HepG2 (cell line): ENCODE data around the gene VAMP2. TPM values are rescaled to one million over a fixed set of nuclear protein-coding genes. Genes with fewer than 3 reads are reported as not detected.
A peak's percentile ranks its signal among the peaks of the same experiment; 100 is the strongest.

ENCODE experiments used
- BORCS8-MEF2B ChIP-seq: sonication (generic); formaldehyde crosslinking; IDR thresholded peaks from 2 replicates; pipeline ENCODE4 v1.8.0; 2022; ENCODE audit warnings: mild to moderate bottlenecking, missing genetic modification reagents
- DMAP1 ChIP-seq: IDR thresholded peaks from 2 replicates; pipeline ENCODE4 v1.6.1; 2016
- HDAC2 ChIP-seq: sonication (generic); formaldehyde crosslinking; IDR thresholded peaks from 2 replicates; pipeline ENCODE4 v1.4.0; 2020; ENCODE audit warnings: missing genetic modification reagents
- IRF9 ChIP-seq: sonication (generic); formaldehyde crosslinking; IDR thresholded peaks from 2 replicates; pipeline ENCODE4 v1.8.0; 2022; ENCODE audit warnings: missing genetic modification reagents, mild to moderate bottlenecking, borderline replicate concordance
- MBD4 ChIP-seq: IDR thresholded peaks from 2 replicates; pipeline ENCODE4 v1.6.1; 2012; ENCODE audit warnings: low read length, inconsistent platforms, borderline replicate concordance
- NONO ChIP-seq, 2 experiments: fragments of 450-650 bp in 1 of 2; sonication (generic) in 1 of 2; formaldehyde crosslinking in 1 of 2; IDR thresholded peaks in 1 of 2; conservative IDR thresholded peaks in 1 of 2; 2 replicates each; pipeline versions ENCODE4 v1.6.1 to v1.8.0; 2017 to 2022; ENCODE audit warnings: mild to moderate bottlenecking in 1 of 2, missing genetic modification reagents in 1 of 2, moderate library complexity in 1 of 2
- NR2F6 ChIP-seq, 2 experiments: IDR thresholded peaks; 2 replicates each; pipeline ENCODE4 v1.6.1; 2016; ENCODE audit warnings: antibody characterized with exemption in 1 of 2, mild to moderate bottlenecking in 1 of 2
- SMAD3 ChIP-seq: sonication (generic); formaldehyde crosslinking; IDR thresholded peaks from 2 replicates; pipeline ENCODE4 v1.4.0; 2020; ENCODE audit warnings: missing genetic modification reagents
- TBX3 ChIP-seq: fragments of 450-650 bp; IDR thresholded peaks from 2 replicates; pipeline ENCODE4 v1.6.1; 2017; ENCODE audit warnings: antibody characterized with exemption, mild to moderate bottlenecking, inconsistent platforms, borderline replicate concordance
- ZBTB25 ChIP-seq: IDR thresholded peaks from 2 replicates; pipeline ENCODE4 v1.6.1; 2018; ENCODE audit warnings: missing genetic modification reagents
- ZC3H13 ChIP-seq: sonication (generic); formaldehyde crosslinking; IDR thresholded peaks from 2 replicates; pipeline ENCODE4 v1.8.1; 2023; ENCODE audit warnings: mild to moderate bottlenecking, missing genetic modification reagents, moderate library complexity
- ZMYM3 ChIP-seq: sonication (generic); formaldehyde crosslinking; IDR thresholded peaks from 2 replicates; pipeline ENCODE4 v1.5.1; 2020; ENCODE audit warnings: mild to moderate bottlenecking, missing genetic modification reagents
- ZNF124 ChIP-seq: sonication (generic); formaldehyde crosslinking; IDR thresholded peaks from 2 replicates; pipeline ENCODE4 v1.4.0; 2020; ENCODE audit warnings: missing genetic modification reagents
- ZNF180 ChIP-seq: sonication (generic); formaldehyde crosslinking; IDR thresholded peaks from 2 replicates; pipeline ENCODE4 v1.4.0; 2020; ENCODE audit warnings: low read depth, missing genetic modification reagents, borderline replicate concordance
- ZNF253 ChIP-seq: sonication (generic); formaldehyde crosslinking; IDR thresholded peaks from 2 replicates; pipeline ENCODE4 v1.8.0; 2022; ENCODE audit warnings: mild to moderate bottlenecking, missing genetic modification reagents, borderline replicate concordance
- ZNF335 ChIP-seq: sonication (generic); formaldehyde crosslinking; IDR thresholded peaks from 2 replicates; pipeline ENCODE4 v1.4.0; 2020; ENCODE audit warnings: missing genetic modification reagents
- ZNF564 ChIP-seq: sonication (generic); formaldehyde crosslinking; IDR thresholded peaks from 2 replicates; pipeline ENCODE4 v1.8.1; 2023; ENCODE audit warnings: mild to moderate bottlenecking, missing genetic modification reagents
- ZNF781 ChIP-seq: sonication (generic); formaldehyde crosslinking; IDR thresholded peaks from 2 replicates; pipeline ENCODE4 v1.5.1; 2020; ENCODE audit warnings: borderline replicate concordance, mild to moderate bottlenecking, missing genetic modification reagents; ENCODE audit errors: not compliant biosample characterization
- polyA plus RNA-seq, 8 experiments: library from polyadenylated mRNA; depleted of rRNA in 3 of 8; stranded (reverse) in 7 of 8; unstranded in 1 of 8; fragments of >200 nt; fragmentation: Illumina TruSeq in 4 of 8; extraction: Trizol in 4 of 8; gene quantifications; 2 replicates each; pipeline versions ENCODE4 v1.2.1 to v1.2.3, GENCODE V29; 2011 to 2016; ENCODE audit warnings: low read depth in 4 of 8, missing spikeins in 1 of 8, mixed read lengths in 1 of 8; ENCODE audit not compliant: insufficient read depth in 1 of 8
- total RNA-seq, 5 experiments: library from RNA; depleted of rRNA; stranded (reverse); fragments of >200 nt; fragmentation: Illumina TruSeq; extraction: Trizol; gene quantifications; 2 replicates each; pipeline ENCODE4 v1.2.3, GENCODE V29; 2016; ENCODE audit warnings: low read depth in 1 of 5
- TF ChIP-seq, protein P1 (sequence below): sonication (generic); formaldehyde crosslinking; IDR thresholded peaks from 2 replicates; pipeline ENCODE4 v1.8.1; 2022; ENCODE audit warnings: mild to moderate bottlenecking, missing genetic modification reagents
- TF ChIP-seq, protein P2 (sequence below), 2 experiments: sonication (generic) in 1 of 2; formaldehyde crosslinking in 1 of 2; IDR thresholded peaks; 2 replicates each; pipeline versions ENCODE4 v1.5.1 to v1.6.1; 2011 to 2020; ENCODE audit warnings: borderline replicate concordance in 1 of 2, low read depth in 1 of 2, low read length in 1 of 2, mild to moderate bottlenecking in 1 of 2, missing genetic modification reagents in 1 of 2, moderate library complexity in 1 of 2
- TF ChIP-seq, protein P3 (sequence below): IDR thresholded peaks from 2 replicates; pipeline ENCODE4 v1.6.1; 2018; ENCODE audit warnings: missing genetic modification reagents, mild to moderate bottlenecking, missing compliant biosample characterization

The VAMP2 gene
- total and polyA plus RNA-seq, 2 of the 13 experiments (the other 11 are each of a cell fraction or from before 2014, with no cell fraction given), result 3.9 to 17.2 TPM

- TF ChIP-seq MBD4, result 0 out of 2 replicates have a peak, but pooled peaks have one; percentile 21
- TF ChIP-seq, protein P1, sequence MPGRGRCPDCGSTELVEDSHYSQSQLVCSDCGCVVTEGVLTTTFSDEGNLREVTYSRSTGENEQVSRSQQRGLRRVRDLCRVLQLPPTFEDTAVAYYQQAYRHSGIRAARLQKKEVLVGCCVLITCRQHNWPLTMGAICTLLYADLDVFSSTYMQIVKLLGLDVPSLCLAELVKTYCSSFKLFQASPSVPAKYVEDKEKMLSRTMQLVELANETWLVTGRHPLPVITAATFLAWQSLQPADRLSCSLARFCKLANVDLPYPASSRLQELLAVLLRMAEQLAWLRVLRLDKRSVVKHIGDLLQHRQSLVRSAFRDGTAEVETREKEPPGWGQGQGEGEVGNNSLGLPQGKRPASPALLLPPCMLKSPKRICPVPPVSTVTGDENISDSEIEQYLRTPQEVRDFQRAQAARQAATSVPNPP (CRISPR knock-in tag), result 0 out of 2 replicates have a peak, but pooled peaks have one; percentile 68
- TF ChIP-seq ZNF335 (CRISPR knock-in tag), result peak; percentile 69; the same call in 1 of the 2 replicates
- peak; percentile 53 for TF ChIP-seq DMAP1
- TF ChIP-seq ZMYM3 (CRISPR knock-in tag), result no peak
- TF ChIP-seq, protein P2, sequence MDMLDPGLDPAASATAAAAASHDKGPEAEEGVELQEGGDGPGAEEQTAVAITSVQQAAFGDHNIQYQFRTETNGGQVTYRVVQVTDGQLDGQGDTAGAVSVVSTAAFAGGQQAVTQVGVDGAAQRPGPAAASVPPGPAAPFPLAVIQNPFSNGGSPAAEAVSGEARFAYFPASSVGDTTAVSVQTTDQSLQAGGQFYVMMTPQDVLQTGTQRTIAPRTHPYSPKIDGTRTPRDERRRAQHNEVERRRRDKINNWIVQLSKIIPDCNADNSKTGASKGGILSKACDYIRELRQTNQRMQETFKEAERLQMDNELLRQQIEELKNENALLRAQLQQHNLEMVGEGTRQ (IDR thresholded peaks at IDR 0.05; ENCODE audit: low read depth, low read length), result peak; percentile 52
- TF ChIP-seq, protein P2 (CRISPR knock-in tag; IDR thresholded peaks at IDR 0.05; ENCODE audit: borderline replicate concordance), result peak; percentile 54; the same call in 1 of the 2 replicates
- peak; percentile 76 for TF ChIP-seq ZNF781 (CRISPR knock-in tag)
- TF ChIP-seq ZNF180 (CRISPR knock-in tag), result 0 out of 2 replicates have a peak, but pooled peaks have one; percentile 13
- TF ChIP-seq IRF9 (CRISPR knock-in tag), result peak; percentile 81; the same call in 1 of the 2 replicates
- peak; percentile 88 for TF ChIP-seq ZNF124 (CRISPR knock-in tag)
- peak; percentile 89; the same call in 1 of the 2 replicates for TF ChIP-seq ZBTB25
- peak; percentile 51; the same call in 1 of the 2 replicates for TF ChIP-seq BORCS8-MEF2B (CRISPR knock-in tag)
- TF ChIP-seq, protein P3, sequence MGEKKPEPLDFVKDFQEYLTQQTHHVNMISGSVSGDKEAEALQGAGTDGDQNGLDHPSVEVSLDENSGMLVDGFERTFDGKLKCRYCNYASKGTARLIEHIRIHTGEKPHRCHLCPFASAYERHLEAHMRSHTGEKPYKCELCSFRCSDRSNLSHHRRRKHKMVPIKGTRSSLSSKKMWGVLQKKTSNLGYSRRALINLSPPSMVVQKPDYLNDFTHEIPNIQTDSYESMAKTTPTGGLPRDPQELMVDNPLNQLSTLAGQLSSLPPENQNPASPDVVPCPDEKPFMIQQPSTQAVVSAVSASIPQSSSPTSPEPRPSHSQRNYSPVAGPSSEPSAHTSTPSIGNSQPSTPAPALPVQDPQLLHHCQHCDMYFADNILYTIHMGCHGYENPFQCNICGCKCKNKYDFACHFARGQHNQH (CRISPR knock-in tag), result peak; percentile 76; the same call in 1 of the 2 replicates
- peak; percentile 89 for TF ChIP-seq ZC3H13 (CRISPR knock-in tag)
- TF ChIP-seq TBX3, result 0 out of 2 replicates have a peak, but pooled peaks have one; percentile 9
- TF ChIP-seq HDAC2 (CRISPR knock-in tag), result peak; percentile 82
- 0 out of 2 replicates have a peak, but pooled peaks have one; percentile 37 for TF ChIP-seq NR2F6 (IDR thresholded peaks at IDR 0.05)
- peak; percentile 45; the same call in 1 of the 2 replicates for TF ChIP-seq NR2F6 (CRISPR knock-in tag; IDR thresholded peaks at IDR 0.05)
- TF ChIP-seq ZNF564 (CRISPR knock-in tag), result 0 out of 2 replicates have a peak, but pooled peaks have one; percentile 56
- TF ChIP-seq ZNF253 (CRISPR knock-in tag), result no peak
- peak; percentile 50; the same call in 1 of the 2 replicates for TF ChIP-seq SMAD3
- TF ChIP-seq NONO (IDR thresholded peaks at IDR 0.05), result no peak
- TF ChIP-seq NONO (CRISPR knock-in tag; conservative IDR thresholded peaks at IDR 0.05), result peak; percentile 58; the same call in 1 of the 2 replicates
Observed at GRCh38 chr17:8187517-8188262, 24.9 kb upstream of the VAMP2 start (continued).
